DND-41 (cell line): Measurements from ENCODE around the gene PDE8A.

Source experiments
- EZH2 ChIP-seq: IDR thresholded peaks from 3 replicates; pipeline ENCODE4 v1.6.1; 2012; ENCODE audit warnings: borderline replicate concordance, low read depth, mild to moderate bottlenecking, moderate library complexity, low read length, inconsistent platforms; ENCODE audit not compliant: severe bottlenecking
- TF ChIP-seq, protein P1 (sequence below): IDR thresholded peaks from 2 replicates; pipeline ENCODE4 v1.5.1; 2012; ENCODE audit warnings: borderline replicate concordance, low read length, moderate library complexity, mild to moderate bottlenecking; ENCODE audit not compliant: poor library complexity, severe bottlenecking; ENCODE audit errors: extremely low read depth

DNA sequence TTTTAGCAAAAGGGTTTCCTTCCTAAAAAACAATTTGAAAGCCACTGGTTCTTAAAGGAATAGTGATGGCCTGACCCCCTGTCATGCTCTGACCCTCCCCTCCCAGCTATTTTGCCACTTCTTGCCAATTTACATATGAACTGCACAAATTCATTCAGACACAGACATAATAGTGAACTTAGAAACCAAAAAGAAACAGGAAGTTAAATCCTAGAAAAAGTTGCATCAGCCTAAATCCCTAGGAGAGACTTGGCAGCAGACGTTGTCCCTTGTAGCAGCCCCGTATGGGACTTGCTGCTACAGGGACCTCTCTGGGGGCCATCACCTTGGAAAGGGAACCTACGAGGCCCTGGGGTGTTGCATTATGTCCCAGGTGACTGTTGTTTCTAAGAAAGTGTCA is 14.3 kb upstream of the PDE8A start:
- TF ChIP-seq, protein P1, sequence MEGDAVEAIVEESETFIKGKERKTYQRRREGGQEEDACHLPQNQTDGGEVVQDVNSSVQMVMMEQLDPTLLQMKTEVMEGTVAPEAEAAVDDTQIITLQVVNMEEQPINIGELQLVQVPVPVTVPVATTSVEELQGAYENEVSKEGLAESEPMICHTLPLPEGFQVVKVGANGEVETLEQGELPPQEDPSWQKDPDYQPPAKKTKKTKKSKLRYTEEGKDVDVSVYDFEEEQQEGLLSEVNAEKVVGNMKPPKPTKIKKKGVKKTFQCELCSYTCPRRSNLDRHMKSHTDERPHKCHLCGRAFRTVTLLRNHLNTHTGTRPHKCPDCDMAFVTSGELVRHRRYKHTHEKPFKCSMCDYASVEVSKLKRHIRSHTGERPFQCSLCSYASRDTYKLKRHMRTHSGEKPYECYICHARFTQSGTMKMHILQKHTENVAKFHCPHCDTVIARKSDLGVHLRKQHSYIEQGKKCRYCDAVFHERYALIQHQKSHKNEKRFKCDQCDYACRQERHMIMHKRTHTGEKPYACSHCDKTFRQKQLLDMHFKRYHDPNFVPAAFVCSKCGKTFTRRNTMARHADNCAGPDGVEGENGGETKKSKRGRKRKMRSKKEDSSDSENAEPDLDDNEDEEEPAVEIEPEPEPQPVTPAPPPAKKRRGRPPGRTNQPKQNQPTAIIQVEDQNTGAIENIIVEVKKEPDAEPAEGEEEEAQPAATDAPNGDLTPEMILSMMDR: no peak
- TF ChIP-seq EZH2: no peak
